EL (cell line): ENCODE measurements around the gene MMP19.
"Not testable (repeated sequence)": the region's sequence is repeated elsewhere in the genome, so short reads cannot be mapped to it uniquely, and the experiment has no call there.

Experiments used
- DNase-seq: peaks from one replicate; pipeline ENCODE4 v3.0.0-alpha.2; 2016

Gene MMP19, protein sequence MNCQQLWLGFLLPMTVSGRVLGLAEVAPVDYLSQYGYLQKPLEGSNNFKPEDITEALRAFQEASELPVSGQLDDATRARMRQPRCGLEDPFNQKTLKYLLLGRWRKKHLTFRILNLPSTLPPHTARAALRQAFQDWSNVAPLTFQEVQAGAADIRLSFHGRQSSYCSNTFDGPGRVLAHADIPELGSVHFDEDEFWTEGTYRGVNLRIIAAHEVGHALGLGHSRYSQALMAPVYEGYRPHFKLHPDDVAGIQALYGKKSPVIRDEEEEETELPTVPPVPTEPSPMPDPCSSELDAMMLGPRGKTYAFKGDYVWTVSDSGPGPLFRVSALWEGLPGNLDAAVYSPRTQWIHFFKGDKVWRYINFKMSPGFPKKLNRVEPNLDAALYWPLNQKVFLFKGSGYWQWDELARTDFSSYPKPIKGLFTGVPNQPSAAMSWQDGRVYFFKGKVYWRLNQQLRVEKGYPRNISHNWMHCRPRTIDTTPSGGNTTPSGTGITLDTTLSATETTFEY

DNA sequence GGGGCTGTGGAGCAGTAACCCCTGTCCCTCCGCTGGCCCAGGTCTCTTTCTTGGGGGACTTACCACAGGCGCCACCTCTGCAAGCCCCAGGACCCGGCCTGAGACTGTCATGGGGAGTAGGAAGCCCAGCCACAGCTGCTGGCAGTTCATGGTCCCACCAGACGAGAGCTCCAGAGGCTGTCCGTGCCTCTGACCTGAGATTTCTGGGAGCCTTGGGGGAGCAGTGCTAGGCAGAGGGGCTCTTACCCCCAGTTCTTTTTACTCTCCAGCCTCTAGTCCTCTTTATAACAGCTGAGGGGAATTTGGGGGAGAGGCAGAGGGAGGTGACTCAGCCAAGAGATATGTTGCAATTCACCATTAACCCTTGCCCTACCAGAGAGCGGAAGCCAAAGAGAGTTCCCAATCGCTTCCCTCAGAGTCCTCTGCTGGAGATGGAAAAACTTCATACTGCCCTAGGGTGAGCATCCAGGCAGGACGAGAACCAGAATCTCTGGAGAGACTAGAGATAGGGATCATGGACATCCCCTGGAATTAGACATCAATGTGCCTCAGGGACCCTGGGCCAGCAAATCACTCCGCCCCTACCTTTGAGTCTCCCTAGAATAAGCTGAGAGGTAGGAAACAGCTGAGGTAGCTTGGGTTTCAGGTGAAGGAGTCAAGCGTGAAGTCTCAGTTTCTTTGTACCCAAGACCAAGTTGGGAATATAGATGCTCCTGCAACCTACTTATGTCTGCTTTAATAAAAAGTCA lies at the start of gene MMP19:
TSS of gene MMP19 (minus strand) at position 256 of the 749 bp plus-strand sequence. CDS start at position 150, 106 bp downstream.
- peak; percentile 87 for DNase-seq

DNA sequence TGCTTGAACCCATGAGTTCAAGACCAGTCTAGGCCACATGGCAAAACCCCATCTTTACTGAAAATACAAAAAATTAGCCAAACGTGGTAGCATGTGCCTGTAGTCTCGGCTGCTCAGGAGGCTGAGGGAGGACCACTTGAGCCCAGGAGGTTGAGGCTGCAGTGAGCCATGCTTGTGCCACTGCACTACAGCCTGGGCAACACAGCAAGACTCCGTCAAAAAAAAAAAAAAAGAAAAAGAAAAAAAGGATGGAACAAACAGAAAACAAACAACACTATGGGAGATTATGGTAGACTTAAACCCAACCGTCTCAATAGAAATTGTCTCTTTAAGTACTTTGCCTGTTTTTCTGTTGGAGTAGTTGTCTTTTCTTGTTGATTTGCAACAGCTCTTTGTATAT lies 48.6 kb upstream of the MMP19 start:
- no peak for DNase-seq

DNA sequence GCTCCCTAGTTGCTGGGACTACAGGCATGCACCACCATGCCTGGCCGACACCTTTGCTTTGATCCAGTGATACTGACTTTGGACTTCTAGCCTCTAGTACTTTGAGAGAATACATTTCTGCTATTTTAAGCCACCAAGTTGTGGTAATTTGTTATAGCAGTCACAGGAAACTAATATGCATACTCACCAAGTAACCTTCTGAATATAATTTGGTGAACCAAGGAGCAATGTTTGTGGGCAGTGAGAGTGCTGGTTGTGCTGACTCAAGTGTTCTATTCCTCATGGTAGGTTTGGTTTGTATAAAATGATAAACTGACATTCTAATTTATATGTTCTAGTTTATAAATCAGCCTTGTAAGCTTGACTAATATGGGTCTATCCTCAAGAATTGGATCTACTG lies 42.4 kb upstream of the MMP19 start:
- DNase-seq = no peak

DNA sequence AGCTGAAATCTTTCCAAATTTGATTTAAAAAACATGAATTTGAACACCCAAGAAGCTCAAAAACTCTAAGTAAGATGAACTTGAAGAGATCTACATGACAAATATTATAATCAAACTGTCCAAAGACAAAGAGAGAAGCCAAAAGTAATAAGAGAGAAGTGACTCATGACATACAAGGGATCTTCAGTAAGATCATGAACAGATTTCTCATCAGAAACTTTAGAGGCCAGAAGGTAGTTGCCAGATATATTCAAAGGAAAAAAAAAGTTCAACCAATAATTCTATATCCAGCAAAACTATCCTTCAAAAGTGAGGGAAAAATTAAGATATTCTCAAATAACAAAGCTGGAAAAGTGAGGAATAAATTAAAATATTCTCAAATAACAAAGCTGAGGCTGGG lies 35.1 kb upstream of the MMP19 start:
- DNase-seq = no peak

DNA sequence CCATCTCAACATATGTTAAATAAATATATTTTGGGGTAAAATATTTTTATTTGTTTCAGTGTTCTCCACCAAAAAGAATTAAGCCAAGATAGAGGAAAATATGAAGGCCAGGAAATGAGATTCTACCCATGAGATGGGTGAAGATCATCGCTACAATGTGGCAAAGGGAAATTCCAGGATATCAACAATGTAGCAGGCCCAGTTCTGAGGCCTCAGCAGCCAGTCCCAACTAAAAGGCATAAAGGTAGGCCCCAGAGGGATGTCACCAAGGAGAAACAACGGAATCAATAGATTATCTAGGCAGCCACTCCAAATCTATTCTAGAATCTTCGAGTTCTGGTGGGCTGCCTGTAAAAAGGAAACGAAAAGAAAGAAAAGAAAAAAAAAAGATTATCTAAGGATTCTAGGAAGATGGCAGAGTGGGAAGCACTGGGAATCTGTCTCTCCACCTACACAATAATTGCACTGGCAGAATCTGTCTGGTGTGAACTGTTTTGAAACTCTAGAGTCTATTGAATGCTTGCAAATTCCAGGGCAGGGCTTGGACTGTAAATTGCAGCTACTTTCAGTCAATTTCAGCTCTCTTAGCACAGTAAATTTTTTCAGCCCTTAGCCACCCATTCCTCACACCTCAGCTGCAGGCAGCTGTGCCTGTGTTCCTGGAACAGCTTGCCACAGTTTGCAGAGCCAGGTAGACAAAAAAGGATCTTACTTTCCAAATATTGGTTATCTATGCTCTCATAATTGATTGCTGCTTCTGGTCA lies 33.1 kb upstream of the MMP19 start:
- DNase-seq = no peak

DNA sequence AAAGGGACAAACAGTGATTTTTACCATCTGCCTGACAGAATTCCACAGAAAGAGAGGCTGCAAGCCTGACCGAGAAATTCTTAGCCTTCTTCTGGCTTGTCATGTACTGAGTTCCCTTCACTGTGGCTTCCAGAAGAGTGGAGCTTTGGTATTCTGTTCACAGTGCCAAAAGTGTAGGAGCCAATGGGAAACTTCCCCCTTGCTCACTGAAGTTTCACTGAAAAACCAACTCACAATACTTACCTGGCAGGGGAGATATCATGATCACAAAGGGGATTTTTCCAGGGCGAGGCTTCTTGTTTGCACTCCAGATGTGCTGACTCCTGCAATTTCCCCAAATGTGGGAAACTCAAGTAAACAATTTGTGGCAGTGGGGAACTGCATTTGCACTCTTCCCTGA lies 31.7 kb upstream of the MMP19 start:
- no peak for DNase-seq

DNA sequence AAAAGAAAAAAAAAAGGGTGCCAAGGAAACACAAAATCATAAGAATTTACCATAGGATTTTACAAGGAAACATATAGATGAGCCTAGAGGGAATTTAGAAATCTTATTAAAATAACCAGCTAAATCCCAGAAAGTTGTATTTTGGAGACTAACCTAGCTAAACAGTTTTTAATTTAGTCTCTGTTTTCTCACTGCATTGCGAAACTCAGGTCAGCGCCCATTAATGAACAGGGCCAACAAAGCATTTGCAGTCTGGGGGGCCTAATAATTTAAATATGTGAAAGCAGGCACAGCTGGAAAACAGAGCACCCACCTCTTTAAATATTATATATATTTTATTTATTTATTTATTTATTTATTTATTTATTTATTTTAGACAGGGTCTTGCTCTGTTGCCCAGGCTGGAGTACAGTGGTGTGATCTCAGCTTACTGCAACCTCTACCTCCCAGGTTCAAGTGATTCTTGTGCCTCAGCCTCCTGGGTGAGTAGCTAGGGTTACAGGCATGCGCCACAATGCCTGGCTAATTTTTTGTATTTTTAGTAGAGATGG lies 23.8 kb upstream of the MMP19 start:
- not testable (repeated sequence) for DNase-seq

DNA sequence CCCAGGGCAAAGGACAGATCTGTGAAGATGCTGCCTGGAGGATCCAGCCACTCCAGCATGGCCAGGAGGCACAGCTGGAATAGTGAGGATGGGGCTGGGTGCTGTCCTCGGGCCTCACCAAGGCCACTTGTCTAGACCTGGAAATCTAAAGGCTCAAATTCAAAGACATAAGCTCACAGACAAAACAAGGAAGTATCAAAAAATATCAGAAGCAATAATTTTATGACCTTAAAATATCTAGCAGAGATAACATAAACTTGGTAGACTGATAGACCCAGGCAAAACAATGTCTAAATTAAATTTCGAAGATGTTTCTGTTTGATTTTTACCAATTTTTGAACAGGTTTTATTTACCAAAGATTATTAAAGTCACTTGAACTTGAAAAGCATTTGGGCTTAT lies 22.6 kb upstream of the MMP19 start:
- no peak for DNase-seq

DNA sequence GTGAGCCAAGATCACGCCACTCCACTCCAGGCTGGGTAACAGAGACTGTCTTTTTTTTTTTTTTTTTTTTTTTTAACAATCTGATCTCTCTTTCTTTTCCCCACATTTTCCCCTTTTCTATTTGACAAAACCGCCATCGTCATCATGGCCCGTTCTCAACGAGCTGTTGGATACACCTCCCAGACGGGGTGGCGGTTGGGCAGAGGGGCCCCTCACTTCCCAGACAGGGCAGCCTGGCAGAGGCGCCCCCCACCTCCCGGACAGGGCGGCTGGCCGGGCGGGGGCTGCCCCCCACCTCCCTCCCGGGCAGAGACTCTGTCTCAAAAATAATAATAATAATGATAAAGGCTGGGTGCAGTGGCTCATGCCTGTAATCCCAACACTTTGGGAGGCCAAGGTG lies 20.2 kb upstream of the MMP19 start:
- not testable (repeated sequence) for DNase-seq

DNA sequence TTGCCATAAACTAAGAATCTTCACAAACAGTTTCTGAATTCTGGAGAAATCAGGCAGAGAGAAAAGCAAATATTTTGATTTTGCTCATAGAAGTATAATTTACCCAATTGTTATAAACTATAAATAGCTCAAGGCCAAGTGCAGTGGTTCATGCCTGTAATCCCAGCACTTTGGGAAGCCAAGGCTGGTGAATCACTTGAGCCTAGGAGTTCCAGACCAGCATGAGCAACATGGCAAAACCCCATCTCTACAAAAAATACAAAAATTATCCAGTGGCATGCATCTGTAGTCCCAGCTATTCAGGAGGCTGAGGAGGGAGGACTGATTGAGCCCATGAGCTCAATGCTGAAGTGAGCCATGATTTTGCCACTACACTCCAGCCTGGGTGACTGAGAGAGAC lies 19.6 kb upstream of the MMP19 start:
- peak; percentile 13 for DNase-seq

DNA sequence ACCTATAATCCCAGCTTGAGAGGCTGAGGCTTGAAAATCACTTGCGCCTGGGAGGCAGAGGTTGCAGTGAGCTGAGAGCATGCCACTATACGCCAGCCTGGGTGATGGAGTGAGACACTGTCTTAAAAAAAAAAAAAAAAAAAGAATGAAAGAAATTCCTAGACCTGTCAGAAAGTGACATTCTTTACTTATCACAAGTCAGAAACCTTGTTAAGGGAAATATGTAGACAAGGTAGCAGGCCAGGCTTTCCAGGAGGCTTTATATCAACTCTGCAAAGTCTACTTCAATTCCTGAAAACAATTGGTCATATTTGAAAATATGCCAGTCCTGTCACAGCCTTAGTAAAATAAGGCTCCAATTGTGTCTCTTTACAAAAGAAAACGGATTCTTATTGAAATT lies 19.1 kb upstream of the MMP19 start:
- DNase-seq = no peak

DNA sequence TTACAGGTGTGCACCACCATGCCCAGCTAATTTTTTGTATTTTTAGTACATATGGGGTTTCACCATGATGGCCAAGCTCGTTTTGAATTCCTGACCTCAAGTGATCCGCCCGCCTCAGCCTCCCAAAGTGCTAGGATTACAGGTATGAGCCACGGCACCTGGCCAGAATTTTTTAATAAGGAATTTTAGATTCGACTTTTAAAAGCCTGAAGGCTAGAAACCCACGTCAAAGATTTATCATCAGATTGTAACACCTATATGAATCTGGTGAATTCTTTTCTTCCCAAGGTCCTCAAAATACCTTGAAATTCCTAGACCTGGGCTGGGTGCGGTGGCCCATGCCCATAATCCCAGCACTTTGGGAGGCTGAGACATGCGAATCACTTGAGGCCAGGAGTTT lies 18.7 kb upstream of the MMP19 start:
- no peak for DNase-seq

DNA sequence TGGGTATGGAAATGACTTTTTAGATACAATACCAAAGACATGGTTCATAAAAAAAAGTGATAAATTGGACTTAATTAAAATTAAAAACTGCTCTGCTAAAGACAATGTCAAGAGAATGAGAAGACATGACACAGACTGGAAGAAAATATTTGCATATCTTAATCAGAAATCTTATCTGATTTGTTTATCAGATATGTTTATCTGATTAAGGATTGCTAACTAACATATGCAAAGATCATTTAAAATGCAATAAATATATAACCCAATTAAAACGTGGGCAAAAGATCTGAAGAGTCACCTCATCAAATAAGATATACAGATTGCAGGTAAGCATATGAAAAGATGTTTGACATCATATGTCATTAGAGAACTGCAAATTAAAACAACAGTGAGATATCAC lies 10.0 kb upstream of the MMP19 start:
- no peak for DNase-seq

DNA sequence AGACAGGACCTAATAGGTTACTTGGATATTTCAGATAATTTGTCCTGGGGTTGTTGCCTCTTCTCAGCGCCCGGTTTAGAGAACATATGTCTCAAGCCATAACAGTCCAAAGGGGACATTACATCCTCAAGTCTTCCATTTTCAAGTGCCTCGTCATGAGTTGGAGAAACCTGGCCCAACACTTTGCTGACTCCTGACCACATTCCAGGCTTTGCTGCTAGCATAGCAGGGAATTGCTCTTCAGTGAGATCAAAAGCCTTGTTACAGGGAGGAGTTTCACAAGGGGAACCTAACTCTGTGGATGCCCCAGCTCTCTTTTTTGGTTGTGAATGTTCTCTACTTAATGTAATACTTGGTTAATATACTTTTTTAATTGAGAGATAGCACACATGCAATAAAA lies 8.2 kb upstream of the MMP19 start:
- DNase-seq = no peak

DNA sequence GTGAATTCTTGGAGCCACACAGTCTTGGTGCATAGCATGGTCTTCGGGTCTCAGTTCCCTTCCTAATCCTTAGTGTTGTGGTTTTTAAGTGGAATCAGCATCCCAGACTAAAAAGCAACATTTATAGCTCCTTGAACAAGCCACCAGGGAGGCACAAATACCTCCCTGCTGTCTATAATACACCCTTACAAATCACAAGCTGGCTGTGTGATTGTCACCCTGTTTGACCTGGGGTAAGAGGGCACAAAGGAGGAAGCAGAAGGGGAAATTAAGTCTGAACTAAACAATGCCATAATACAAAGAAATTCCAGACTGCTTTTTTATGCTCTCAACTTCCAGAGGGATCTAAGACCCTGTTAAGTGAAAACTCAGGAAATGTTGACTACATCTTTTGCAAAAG lies 7.7 kb upstream of the MMP19 start:
- DNase-seq = no peak

DNA sequence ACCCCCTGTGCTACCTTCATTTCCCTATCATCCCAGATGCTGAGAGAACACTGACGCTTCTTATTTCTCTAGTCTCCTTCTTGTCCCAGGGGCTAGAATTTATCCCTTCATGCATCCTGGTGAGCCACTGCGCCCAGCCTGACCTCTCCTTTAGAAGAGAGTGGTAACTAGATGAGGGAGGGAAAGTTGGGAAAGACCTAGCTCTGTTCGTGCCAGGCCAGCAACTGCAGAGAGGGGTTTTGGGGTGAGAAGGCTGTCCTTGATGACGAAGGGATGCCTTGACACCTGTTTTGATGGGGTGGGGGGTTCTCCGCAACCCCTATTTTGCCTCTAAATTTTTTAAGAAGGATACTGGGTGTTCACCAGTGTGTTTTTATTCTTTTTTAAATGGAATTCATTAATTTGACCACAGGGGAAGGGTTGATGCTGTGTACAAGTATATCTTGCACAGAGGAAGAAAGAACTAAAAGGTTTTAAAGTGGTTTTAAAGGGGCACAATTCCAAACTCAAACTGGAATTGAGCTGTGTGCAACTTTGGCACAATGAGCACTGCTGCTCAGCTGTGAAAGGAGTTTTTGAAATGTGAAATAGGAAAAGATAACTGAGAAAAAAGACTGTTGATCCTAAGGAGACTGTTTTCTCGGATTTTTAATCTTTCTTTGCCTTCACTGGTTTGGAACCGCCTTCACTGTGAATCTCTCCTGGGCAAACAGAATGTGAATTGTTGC lies 7.0 kb upstream of the MMP19 start:
- DNase-seq = no peak

DNA sequence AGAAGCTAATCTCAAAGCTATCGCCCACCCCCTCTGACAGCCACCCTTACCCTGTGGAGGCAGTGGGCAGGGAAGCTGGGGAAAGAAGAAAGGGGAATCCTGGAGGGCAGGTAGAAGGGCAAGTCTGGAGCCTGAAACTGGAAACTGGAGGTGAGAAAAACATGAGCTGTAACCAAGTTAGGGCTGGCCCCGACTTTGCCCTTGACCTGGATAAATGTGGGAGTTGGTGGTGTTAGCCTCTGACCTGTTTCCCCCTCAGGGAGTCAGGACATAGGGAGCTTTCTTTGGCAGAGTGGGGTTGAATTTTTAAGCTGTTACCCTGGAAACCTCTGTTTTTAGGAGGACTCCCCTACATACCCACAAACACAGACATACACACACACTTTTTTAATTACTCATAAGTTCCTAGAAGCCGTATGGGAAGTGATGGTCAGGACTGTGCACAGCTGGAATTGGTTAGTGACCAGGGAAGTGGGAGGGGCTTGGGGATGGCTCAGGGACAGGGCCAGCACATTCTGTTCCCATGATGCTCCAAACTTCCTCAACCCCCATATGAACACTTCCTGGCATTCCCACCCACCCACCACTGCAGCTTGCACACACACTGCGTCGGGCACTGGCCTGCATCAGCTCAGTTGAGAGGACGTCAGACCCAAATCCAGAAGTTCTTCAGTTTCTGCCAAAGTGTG lies 5.0 kb upstream of the MMP19 start:
- DNase-seq = peak; percentile 99

DNA sequence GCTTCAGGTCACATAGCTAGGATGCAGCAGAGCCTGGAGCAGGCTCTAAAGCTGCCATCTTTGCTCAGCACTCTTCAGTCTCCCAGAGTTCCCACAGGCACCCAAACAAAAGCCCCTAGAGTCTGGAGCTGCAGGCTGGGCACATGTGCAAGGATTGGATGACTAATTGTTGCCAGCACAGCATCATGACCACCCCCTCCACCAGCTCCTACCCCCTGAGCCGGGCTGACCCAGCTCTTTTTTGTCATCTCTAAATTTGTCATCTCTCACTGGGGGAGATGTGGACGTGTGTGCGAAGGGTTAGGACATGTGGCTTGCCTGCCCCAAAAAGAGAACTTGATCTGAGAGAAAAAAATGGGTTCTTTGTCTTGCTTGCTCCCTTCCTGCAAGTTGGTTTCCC lies 4.3 kb upstream of the MMP19 start:
- peak; percentile 72 for DNase-seq

DNA sequence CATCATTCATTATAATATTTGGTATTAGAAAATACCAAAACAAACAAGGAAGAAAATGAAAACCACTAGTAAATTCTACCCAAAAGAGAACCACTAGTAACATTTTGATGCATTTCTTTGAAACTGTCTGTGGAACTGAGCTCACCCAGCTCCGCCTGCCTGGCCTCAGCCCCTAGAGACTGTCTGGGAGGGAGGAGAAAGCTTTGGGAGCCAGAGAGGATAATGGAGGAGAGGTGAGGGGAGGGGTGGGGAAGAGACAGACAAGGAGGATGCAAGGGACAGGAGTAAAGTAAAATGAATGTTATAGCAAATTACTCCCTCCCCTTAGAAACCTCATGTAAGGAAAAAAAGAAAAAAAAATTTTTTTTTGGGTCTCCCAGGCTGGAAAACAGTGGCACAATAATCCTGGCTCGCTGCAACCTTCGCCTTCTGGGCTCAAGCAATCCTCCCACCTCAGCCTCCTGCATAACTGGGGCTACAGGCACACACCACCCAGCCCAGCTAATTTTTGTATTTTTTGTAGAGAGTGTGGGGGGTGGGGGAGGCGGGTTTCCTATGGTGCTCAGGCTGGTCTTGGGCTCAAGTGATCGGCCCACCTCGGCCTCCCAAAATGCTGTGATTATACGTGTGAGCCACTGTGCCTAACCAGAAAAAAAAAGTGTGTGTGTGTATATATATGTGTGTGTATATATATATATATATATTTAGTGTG lies 3.2 kb upstream of the MMP19 start:
- no peak for DNase-seq

DNA sequence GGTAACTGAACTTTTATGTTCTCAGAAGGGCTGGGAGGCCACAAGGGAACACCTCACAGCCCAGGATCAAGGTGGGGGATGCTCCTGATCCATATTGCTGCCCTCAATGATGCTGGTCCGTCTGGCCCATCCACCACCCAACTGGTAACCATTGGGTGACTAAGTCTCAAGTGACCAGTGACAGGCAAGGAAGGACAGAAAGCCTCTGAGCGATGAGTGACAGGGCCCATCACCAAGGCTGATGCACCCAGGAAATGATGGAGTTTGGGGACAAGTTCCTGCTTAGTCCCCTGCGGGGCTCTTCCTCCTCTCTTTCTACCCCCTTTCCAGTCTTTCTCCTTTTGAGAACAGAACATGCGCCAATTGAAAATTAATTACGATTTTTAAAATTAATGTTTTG lies 2.6 kb upstream of the MMP19 start:
- no peak for DNase-seq

DNA sequence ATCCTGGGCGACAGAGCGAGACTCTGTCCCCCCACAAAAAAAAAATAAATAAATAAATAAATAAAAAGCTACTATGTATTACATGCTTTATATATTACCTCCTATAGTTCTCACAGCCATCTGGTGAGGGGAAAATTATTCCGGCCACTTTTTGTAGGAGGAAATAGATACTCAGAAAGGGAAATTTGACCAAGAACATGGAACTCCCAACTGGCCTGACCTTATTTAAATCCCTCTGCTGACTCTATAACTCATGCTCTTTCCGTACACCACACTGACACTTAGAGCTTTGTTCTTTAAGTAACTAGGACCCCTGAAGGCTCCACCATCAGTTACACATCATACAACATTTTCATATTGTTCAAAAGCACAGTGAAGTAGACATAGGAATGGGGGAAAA lies 2.2 kb upstream of the MMP19 start:
- no peak for DNase-seq
